K562 (cell line): ENCODE data around the gene DGAT2. TPM values are rescaled to one million over a fixed set of nuclear protein-coding genes. Genes with fewer than 3 reads are reported as not detected.

Source experiments
- CBX1 ChIP-seq: sonication (generic); IDR thresholded peaks from 2 replicates; pipeline ENCODE4 v1.6.1; 2016; ENCODE audit warnings: antibody characterized with exemption, low read depth, mild to moderate bottlenecking
- E2F3 ChIP-seq: fragments of 250-450 bp; sonication (Bioruptor Pico); IDR thresholded peaks from 2 replicates; pipeline ENCODE4 v1.4.0; 2020; ENCODE audit warnings: mild to moderate bottlenecking
- FOXK2 ChIP-seq, 2 experiments: fragments of 450-650 bp; IDR thresholded peaks in 1 of 2; conservative IDR thresholded peaks in 1 of 2; 2 replicates each; pipeline ENCODE4 v1.6.1; 2016; ENCODE audit warnings: low read depth in 2 of 2, mild to moderate bottlenecking in 1 of 2
- FOXP1 ChIP-seq: sonication (generic); formaldehyde crosslinking; IDR thresholded peaks from 2 replicates; pipeline ENCODE4 v1.8.0; 2022; ENCODE audit warnings: mild to moderate bottlenecking, missing genetic modification reagents
- GATA2 ChIP-seq: sonication (generic); formaldehyde crosslinking; IDR thresholded peaks from 2 replicates; pipeline ENCODE4 v1.4.0; 2020; ENCODE audit warnings: mild to moderate bottlenecking, missing genetic modification reagents
- HNRNPK ChIP-seq: fragments of 200-400 bp; formaldehyde crosslinking; IDR thresholded peaks from one replicate; pipeline ENCODE4 v1.6.1; 2018; ENCODE audit warnings: mild to moderate bottlenecking, low read depth, low read length; ENCODE audit not compliant: poor library complexity, severe bottlenecking
- MCM7 ChIP-seq, 2 experiments: fragments of 450-650 bp; IDR thresholded peaks; 2 replicates each; pipeline ENCODE4 v1.6.1; 2016 to 2018
- NR3C1 ChIP-seq: sonication (generic); formaldehyde crosslinking; IDR thresholded peaks from 2 replicates; pipeline ENCODE4 v1.8.1; 2022; ENCODE audit warnings: missing genetic modification reagents
- PHB2 ChIP-seq: fragments of 450-650 bp; IDR thresholded peaks from 2 replicates; pipeline ENCODE4 v1.6.1; 2017; ENCODE audit warnings: low read depth
- RB1 ChIP-seq: fragments of 450-650 bp; IDR thresholded peaks from 2 replicates; pipeline ENCODE4 v1.6.1; 2017; ENCODE audit warnings: low read depth, mild to moderate bottlenecking
- SIX5 ChIP-seq, 2 experiments: IDR thresholded peaks; 2 replicates each; pipeline ENCODE4 v1.6.1; 2011; ENCODE audit warnings: low read length in 2 of 2, borderline replicate concordance in 1 of 2, low read depth in 1 of 2, mild to moderate bottlenecking in 1 of 2, moderate library complexity in 1 of 2; ENCODE audit not compliant: insufficient read depth in 1 of 2
- SMAD3 ChIP-seq: fragments of 450-650 bp; formaldehyde crosslinking; conservative IDR thresholded peaks from 2 replicates; pipeline ENCODE4 v1.4.0; 2020; ENCODE audit warnings: mild to moderate bottlenecking
- SREBF2 ChIP-seq: sonication (generic); formaldehyde crosslinking; IDR thresholded peaks from 2 replicates; pipeline ENCODE4 v1.4.0; 2020; ENCODE audit warnings: mild to moderate bottlenecking, missing genetic modification reagents
- ZBED1 ChIP-seq: IDR thresholded peaks from 2 replicates; pipeline ENCODE4 v1.6.1; 2014
- ZBTB43 ChIP-seq: sonication (generic); formaldehyde crosslinking; IDR thresholded peaks from 2 replicates; pipeline ENCODE4 v1.8.0; 2023; ENCODE audit warnings: mild to moderate bottlenecking, missing genetic modification reagents
- polyA plus RNA-seq, 8 experiments: library from polyadenylated mRNA; depleted of rRNA in 4 of 8; stranded (reverse) in 5 of 8; unstranded in 3 of 8; fragments of >200 nt; fragmentation: Nextera tagmentation in 2 of 8; fragmentation: Illumina TruSeq in 1 of 8; extraction: Ambion mirVana in 2 of 8; extraction: Trizol in 1 of 8; gene quantifications; 2 replicates each; pipeline versions ENCODE4 v1.2.1 to v1.2.3, GENCODE V29; 2011 to 2014; ENCODE audit warnings: inconsistent platforms in 1 of 8, missing spikeins in 1 of 8
- total RNA-seq, 7 experiments: library from RNA; depleted of rRNA in 6 of 7; stranded (reverse); fragments of >200 nt in 6 of 7; fragmentation: Illumina TruSeq in 2 of 7; extraction: Trizol in 2 of 7; gene quantifications; 2 replicates each; pipeline versions ENCODE4 v1.2.1 to v1.2.3, GENCODE V29; 2011 to 2021; ENCODE audit warnings: low replicate concordance in 1 of 7
- TF ChIP-seq, protein P1 (sequence below): fragments of 450-650 bp; IDR thresholded peaks from 2 replicates; pipeline ENCODE4 v1.6.1; 2016; ENCODE audit warnings: low read depth
- TF ChIP-seq, protein P2 (sequence below): fragments of 450-650 bp; formaldehyde crosslinking; IDR thresholded peaks from 2 replicates; pipeline ENCODE4 v1.4.0; 2022; ENCODE audit warnings: missing genetic modification characterization
- TF ChIP-seq, protein P3 (sequence below): fragments of 250-450 bp; sonication (Bioruptor Pico); IDR thresholded peaks from 2 replicates; pipeline ENCODE4 v1.9.0; 2021; ENCODE audit warnings: mild to moderate bottlenecking

DGAT2 gene
- total and polyA plus RNA-seq, 9 of the 15 experiments (the other 6 are each of a cell fraction or from before 2014, with no cell fraction given): 0.68 to 2.8 (median 1.8) TPM

GRCh38 chr11:75815345-75816168, 47.0 kb downstream of the DGAT2 start (continued):
- TF ChIP-seq, protein P1, sequence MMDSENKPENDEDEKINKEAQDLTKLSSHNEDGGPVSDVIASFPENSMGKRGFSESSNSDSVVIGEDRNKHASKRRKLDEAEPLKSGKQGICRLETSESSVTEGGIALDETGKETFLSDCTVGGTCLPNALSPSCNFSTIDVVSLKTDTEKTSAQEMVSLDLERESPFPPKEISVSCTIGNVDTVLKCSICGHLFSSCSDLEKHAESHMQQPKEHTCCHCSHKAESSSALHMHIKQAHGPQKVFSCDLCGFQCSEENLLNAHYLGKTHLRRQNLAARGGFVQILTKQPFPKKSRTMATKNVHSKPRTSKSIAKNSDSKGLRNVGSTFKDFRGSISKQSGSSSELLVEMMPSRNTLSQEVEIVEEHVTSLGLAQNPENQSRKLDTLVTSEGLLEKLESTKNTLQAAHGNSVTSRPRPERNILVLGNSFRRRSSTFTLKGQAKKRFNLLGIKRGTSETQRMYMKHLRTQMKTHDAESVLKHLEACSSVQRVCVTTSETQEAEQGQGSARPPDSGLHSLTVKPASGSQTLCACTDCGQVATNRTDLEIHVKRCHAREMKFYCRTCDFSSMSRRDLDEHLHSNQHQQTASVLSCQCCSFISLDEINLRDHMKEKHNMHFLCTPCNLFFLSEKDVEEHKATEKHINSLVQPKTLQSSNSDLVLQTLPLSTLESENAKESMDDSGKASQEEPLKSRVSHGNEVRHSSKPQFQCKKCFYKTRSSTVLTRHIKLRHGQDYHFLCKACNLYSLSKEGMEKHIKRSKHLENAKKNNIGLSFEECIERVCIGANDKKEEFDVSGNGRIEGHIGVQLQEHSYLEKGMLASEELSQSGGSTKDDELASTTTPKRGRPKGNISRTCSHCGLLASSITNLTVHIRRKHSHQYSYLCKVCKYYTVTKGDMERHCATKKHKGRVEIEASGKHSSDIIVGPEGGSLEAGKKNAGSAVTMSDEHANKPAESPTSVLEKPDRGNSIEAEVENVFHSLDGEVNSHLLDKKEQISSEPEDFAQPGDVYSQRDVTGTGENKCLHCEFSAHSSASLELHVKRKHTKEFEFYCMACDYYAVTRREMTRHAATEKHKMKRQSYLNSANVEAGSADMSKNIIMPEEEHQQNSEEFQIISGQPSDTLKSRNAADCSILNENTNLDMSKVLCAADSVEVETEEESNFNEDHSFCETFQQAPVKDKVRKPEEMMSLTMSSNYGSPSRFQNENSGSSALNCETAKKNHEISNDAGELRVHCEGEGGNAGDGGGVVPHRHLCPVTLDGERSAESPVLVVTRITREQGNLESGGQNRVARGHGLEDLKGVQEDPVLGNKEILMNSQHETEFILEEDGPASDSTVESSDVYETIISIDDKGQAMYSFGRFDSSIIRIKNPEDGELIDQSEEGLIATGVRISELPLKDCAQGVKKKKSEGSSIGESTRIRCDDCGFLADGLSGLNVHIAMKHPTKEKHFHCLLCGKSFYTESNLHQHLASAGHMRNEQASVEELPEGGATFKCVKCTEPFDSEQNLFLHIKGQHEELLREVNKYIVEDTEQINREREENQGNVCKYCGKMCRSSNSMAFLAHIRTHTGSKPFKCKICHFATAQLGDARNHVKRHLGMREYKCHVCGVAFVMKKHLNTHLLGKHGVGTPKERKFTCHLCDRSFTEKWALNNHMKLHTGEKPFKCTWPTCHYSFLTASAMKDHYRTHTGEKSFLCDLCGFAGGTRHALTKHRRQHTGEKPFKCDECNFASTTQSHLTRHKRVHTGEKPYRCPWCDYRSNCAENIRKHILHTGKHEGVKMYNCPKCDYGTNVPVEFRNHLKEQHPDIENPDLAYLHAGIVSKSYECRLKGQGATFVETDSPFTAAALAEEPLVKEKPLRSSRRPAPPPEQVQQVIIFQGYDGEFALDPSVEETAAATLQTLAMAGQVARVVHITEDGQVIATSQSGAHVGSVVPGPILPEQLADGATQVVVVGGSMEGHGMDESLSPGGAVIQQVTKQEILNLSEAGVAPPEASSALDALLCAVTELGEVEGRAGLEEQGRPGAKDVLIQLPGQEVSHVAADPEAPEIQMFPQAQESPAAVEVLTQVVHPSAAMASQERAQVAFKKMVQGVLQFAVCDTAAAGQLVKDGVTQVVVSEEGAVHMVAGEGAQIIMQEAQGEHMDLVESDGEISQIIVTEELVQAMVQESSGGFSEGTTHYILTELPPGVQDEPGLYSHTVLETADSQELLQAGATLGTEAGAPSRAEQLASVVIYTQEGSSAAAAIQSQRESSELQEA: no peak
- TF ChIP-seq HNRNPK (no peak), FOXP1 (CRISPR knock-in tag) (no peak), ZBTB43 (no peak), CBX1 (0 out of 2 replicates have a peak, but pooled peaks have one; percentile 17), MCM7 (IDR thresholded peaks at IDR 0.05) (no peak), SMAD3 (CRISPR knock-in tag) (no peak), SIX5 (IDR thresholded peaks at IDR 0.05; ENCODE audit: borderline replicate concordance in 1 of 2, insufficient read depth in 1 of 2, low read depth in 1 of 2, low read length in 2 of 2) (no peak), PHB2 (no peak), ZBED1 (no peak), NR3C1 (no peak), GATA2 (CRISPR knock-in tag) (no peak), FOXK2 (conservative IDR thresholded peaks at IDR 0.05 in 1 of 2, IDR thresholded peaks at IDR 0.05 in 1 of 2; ENCODE audit: low read depth in 2 of 2) (no peak), E2F3 (CRISPR knock-in tag) (no peak), SREBF2 (CRISPR knock-in tag) (no peak), RB1 (peak; percentile 52)
- TF ChIP-seq, protein P2, sequence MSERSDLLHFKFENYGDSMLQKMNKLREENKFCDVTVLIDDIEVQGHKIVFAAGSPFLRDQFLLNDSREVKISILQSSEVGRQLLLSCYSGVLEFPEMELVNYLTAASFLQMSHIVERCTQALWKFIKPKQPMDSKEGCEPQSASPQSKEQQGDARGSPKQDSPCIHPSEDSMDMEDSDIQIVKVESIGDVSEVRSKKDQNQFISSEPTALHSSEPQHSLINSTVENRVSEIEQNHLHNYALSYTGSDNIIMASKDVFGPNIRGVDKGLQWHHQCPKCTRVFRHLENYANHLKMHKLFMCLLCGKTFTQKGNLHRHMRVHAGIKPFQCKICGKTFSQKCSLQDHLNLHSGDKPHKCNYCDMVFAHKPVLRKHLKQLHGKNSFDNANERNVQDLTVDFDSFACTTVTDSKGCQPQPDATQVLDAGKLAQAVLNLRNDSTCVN (CRISPR knock-in tag): no peak
- TF ChIP-seq, protein P3, sequence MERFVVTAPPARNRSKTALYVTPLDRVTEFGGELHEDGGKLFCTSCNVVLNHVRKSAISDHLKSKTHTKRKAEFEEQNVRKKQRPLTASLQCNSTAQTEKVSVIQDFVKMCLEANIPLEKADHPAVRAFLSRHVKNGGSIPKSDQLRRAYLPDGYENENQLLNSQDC: no peak
